HepG2 (cell line): ENCODE measurements around the gene HOXD12. TPM values are rescaled to one million over a fixed set of nuclear protein-coding genes. Genes with fewer than 3 reads are reported as not detected.
A peak's percentile ranks its signal among the peaks of the same experiment; 100 is the strongest.

Experiments used
- AGO1 ChIP-seq: fragments of 200-400 bp; formaldehyde crosslinking; IDR thresholded peaks from 2 replicates; pipeline ENCODE4 v1.6.1; 2017; ENCODE audit warnings: mild to moderate bottlenecking, low read depth, low read length, moderate library complexity; ENCODE audit not compliant: poor library complexity, severe bottlenecking
- ARHGAP35 ChIP-seq: sonication (generic); formaldehyde crosslinking; IDR thresholded peaks from 2 replicates; pipeline ENCODE4 v1.9.0; 2022; ENCODE audit warnings: mild to moderate bottlenecking, inconsistent platforms, moderate library complexity, missing genetic modification reagents, borderline replicate concordance
- KDM2A ChIP-seq: sonication (generic); formaldehyde crosslinking; IDR thresholded peaks from 2 replicates; pipeline ENCODE4 v1.4.0; 2020; ENCODE audit warnings: low read depth, missing genetic modification reagents, borderline replicate concordance
- MAFF ChIP-seq: IDR thresholded peaks from 2 replicates; pipeline ENCODE4 v1.6.1; 2011; ENCODE audit warnings: low read depth, low read length, improper control_type of control experiment
- NFKB2 ChIP-seq: sonication (generic); formaldehyde crosslinking; IDR thresholded peaks from 2 replicates; pipeline ENCODE4 v1.4.0; 2020; ENCODE audit warnings: missing genetic modification reagents, borderline replicate concordance
- NKX3-1 ChIP-seq: sonication (generic); formaldehyde crosslinking; IDR thresholded peaks from 2 replicates; pipeline ENCODE4 v1.5.0; 2020; ENCODE audit warnings: missing genetic modification reagents
- POLR2AphosphoS5 ChIP-seq: IDR thresholded peaks from 2 replicates; pipeline ENCODE4 v1.6.1; 2012; ENCODE audit warnings: low read depth, low read length
- RNF2 ChIP-seq: fragments of 450-650 bp; conservative IDR thresholded peaks from 2 replicates; pipeline ENCODE4 v1.6.1; 2016; ENCODE audit warnings: low read depth
- SKI ChIP-seq: fragments of 450-650 bp; IDR thresholded peaks from one replicate; pipeline ENCODE4 v1.6.1; 2018; ENCODE audit warnings: mild to moderate bottlenecking; ENCODE audit not compliant: partially characterized antibody
- ZNF282 ChIP-seq: fragments of 450-650 bp; IDR thresholded peaks from 2 replicates; pipeline ENCODE4 v1.6.1; 2018; ENCODE audit not compliant: partially characterized antibody
- ZNF292 ChIP-seq: sonication (generic); formaldehyde crosslinking; IDR thresholded peaks from 2 replicates; pipeline ENCODE4 v1.8.1; 2022; ENCODE audit warnings: mild to moderate bottlenecking, low read depth, missing genetic modification reagents, borderline replicate concordance
- ZNF678 ChIP-seq: sonication (generic); formaldehyde crosslinking; IDR thresholded peaks from 2 replicates; pipeline ENCODE4 v1.4.0; 2020; ENCODE audit warnings: mild to moderate bottlenecking, missing genetic modification reagents
- polyA plus RNA-seq, 8 experiments: library from polyadenylated mRNA; depleted of rRNA in 3 of 8; stranded (reverse) in 7 of 8; unstranded in 1 of 8; fragments of >200 nt; fragmentation: Illumina TruSeq in 4 of 8; extraction: Trizol in 4 of 8; gene quantifications; 2 replicates each; pipeline versions ENCODE4 v1.2.1 to v1.2.3, GENCODE V29; 2011 to 2016; ENCODE audit warnings: low read depth in 4 of 8, missing spikeins in 1 of 8, mixed read lengths in 1 of 8; ENCODE audit not compliant: insufficient read depth in 1 of 8
- total RNA-seq, 5 experiments: library from RNA; depleted of rRNA; stranded (reverse); fragments of >200 nt; fragmentation: Illumina TruSeq; extraction: Trizol; gene quantifications; 2 replicates each; pipeline ENCODE4 v1.2.3, GENCODE V29; 2016; ENCODE audit warnings: low read depth in 1 of 5
- TF ChIP-seq, protein P1 (sequence below): IDR thresholded peaks from 2 replicates; pipeline ENCODE4 v1.4.0; 2020; ENCODE audit warnings: mild to moderate bottlenecking, missing genetic modification reagents
- TF ChIP-seq, protein P2 (sequence below): sonication (generic); formaldehyde crosslinking; IDR thresholded peaks from 2 replicates; pipeline ENCODE4 v1.9.0; 2021; ENCODE audit warnings: mild to moderate bottlenecking, missing genetic modification reagents

Gene HOXD12
- total and polyA plus RNA-seq, 2 of the 13 experiments (the other 11 are each of a cell fraction or from before 2014, with no cell fraction given): not detected

DNA sequence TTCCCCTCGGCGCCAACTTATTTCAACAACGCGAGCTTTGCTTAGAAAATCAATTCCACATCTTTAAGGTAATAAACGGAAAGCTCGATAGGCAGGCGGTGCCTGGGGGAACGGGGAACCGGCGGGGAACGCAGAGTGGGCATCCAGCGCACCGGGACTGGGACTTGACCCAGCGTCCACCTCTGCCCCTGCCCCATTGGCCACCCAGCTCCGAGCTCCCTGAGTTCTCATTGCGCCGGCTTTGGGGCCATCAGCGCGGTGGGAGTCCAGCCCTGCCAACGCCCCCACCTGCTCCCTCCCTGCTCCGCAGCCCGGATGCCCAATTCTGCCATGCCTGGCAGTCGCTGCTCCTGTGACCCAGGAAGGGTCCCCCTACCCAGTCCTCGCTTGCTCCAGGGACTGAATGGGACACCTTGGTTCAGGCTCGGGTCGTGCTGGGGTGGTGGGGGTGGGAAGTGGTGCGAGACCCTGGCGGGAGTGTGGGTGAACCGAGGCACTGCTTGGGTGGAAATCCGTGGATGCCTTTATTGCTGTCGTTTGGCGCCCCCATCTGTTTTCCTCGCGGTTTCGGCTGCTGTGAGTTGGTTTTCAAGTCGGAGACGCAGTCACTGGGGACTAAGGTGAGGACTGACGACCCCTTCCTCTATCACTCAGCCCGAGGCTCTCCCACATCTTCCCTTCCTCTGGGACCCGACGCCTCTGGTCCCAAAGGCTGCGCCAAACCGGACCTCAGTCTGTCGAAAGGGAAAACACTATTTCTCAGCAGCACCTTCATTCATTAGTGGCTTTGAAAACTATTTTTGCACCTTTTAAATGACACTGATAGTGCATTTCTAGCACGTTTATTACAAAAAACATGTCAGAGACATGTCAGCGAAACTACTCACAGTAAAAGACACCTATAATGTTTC, 13.5 kb upstream of the HOXD12 start (continued):
- TF ChIP-seq, protein P1, sequence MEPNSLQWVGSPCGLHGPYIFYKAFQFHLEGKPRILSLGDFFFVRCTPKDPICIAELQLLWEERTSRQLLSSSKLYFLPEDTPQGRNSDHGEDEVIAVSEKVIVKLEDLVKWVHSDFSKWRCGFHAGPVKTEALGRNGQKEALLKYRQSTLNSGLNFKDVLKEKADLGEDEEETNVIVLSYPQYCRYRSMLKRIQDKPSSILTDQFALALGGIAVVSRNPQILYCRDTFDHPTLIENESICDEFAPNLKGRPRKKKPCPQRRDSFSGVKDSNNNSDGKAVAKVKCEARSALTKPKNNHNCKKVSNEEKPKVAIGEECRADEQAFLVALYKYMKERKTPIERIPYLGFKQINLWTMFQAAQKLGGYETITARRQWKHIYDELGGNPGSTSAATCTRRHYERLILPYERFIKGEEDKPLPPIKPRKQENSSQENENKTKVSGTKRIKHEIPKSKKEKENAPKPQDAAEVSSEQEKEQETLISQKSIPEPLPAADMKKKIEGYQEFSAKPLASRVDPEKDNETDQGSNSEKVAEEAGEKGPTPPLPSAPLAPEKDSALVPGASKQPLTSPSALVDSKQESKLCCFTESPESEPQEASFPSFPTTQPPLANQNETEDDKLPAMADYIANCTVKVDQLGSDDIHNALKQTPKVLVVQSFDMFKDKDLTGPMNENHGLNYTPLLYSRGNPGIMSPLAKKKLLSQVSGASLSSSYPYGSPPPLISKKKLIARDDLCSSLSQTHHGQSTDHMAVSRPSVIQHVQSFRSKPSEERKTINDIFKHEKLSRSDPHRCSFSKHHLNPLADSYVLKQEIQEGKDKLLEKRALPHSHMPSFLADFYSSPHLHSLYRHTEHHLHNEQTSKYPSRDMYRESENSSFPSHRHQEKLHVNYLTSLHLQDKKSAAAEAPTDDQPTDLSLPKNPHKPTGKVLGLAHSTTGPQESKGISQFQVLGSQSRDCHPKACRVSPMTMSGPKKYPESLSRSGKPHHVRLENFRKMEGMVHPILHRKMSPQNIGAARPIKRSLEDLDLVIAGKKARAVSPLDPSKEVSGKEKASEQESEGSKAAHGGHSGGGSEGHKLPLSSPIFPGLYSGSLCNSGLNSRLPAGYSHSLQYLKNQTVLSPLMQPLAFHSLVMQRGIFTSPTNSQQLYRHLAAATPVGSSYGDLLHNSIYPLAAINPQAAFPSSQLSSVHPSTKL: 0 out of 2 replicates have a peak, but pooled peaks have one; percentile 19
- TF ChIP-seq ZNF678 (no peak), AGO1 (peak; percentile 55), MAFF (no peak), POLR2AphosphoS5 (no peak), NFKB2 (CRISPR knock-in tag) (peak; percentile 52; the same call in 1 of the 2 replicates), NKX3-1 (CRISPR knock-in tag) (no peak), KDM2A (CRISPR knock-in tag) (no peak; the same call in 1 of the 2 replicates), RNF2 (0 out of 2 replicates have a peak, but pooled peaks have one; percentile 57), ZNF292 (no peak), SKI (no peak), ZNF282 (no peak), ARHGAP35 (CRISPR knock-in tag) (no peak; the same call in 1 of the 2 replicates)
- TF ChIP-seq, protein P2, sequence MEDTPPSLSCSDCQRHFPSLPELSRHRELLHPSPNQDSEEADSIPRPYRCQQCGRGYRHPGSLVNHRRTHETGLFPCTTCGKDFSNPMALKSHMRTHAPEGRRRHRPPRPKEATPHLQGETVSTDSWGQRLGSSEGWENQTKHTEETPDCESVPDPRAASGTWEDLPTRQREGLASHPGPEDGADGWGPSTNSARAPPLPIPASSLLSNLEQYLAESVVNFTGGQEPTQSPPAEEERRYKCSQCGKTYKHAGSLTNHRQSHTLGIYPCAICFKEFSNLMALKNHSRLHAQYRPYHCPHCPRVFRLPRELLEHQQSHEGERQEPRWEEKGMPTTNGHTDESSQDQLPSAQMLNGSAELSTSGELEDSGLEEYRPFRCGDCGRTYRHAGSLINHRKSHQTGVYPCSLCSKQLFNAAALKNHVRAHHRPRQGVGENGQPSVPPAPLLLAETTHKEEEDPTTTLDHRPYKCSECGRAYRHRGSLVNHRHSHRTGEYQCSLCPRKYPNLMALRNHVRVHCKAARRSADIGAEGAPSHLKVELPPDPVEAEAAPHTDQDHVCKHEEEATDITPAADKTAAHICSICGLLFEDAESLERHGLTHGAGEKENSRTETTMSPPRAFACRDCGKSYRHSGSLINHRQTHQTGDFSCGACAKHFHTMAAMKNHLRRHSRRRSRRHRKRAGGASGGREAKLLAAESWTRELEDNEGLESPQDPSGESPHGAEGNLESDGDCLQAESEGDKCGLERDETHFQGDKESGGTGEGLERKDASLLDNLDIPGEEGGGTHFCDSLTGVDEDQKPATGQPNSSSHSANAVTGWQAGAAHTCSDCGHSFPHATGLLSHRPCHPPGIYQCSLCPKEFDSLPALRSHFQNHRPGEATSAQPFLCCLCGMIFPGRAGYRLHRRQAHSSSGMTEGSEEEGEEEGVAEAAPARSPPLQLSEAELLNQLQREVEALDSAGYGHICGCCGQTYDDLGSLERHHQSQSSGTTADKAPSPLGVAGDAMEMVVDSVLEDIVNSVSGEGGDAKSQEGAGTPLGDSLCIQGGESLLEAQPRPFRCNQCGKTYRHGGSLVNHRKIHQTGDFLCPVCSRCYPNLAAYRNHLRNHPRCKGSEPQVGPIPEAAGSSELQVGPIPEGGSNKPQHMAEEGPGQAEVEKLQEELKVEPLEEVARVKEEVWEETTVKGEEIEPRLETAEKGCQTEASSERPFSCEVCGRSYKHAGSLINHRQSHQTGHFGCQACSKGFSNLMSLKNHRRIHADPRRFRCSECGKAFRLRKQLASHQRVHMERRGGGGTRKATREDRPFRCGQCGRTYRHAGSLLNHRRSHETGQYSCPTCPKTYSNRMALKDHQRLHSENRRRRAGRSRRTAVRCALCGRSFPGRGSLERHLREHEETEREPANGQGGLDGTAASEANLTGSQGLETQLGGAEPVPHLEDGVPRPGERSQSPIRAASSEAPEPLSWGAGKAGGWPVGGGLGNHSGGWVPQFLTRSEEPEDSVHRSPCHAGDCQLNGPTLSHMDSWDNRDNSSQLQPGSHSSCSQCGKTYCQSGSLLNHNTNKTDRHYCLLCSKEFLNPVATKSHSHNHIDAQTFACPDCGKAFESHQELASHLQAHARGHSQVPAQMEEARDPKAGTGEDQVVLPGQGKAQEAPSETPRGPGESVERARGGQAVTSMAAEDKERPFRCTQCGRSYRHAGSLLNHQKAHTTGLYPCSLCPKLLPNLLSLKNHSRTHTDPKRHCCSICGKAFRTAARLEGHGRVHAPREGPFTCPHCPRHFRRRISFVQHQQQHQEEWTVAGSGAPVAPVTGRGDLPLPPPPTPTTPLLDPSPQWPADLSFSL (CRISPR knock-in tag): no peak
